CD4-positive, alpha-beta memory T cell (primary cell): Measurements from ENCODE around the gene STIMATE. TPM values are rescaled to one million over a fixed set of nuclear protein-coding genes. Genes with fewer than 3 reads are reported as not detected.

Experiments used
- CTCF ChIA-PET: fragments of 350-600 bp; sonication (Branson Sonifier 250); formaldehyde crosslinking; loops from one replicate; lab custom pipeline; 2021; ENCODE audit warnings: inconsistent platforms; ENCODE audit not compliant: partially characterized antibody; lab: Charles Lee
- POLR2A ChIA-PET: fragments of 350-600 bp; sonication (Branson Sonifier 250); formaldehyde crosslinking; loops from one replicate; lab custom pipeline; 2021; ENCODE audit not compliant: partially characterized antibody; lab: Charles Lee
- DNase-seq, 5 donors: peaks; one replicate each; pipeline versions ENCODE4 v3.0.0 to v3.0.0-alpha.2; 2020 to 2022; ENCODE audit warnings: mixed read lengths in 1 of 5
- H3K27ac ChIP-seq: one replicate; pipeline ENCODE4 v1.7.0; 2013; ENCODE audit warnings: low read depth, low read length
- H3K27me3 ChIP-seq: 2 replicates; pipeline ENCODE4 v1.7.0; 2013; ENCODE audit warnings: mild to moderate bottlenecking, low read length, moderate library complexity; ENCODE audit not compliant: insufficient read depth
- H3K36me3 ChIP-seq: 2 replicates; pipeline ENCODE4 v1.7.0; 2013; ENCODE audit warnings: mild to moderate bottlenecking, low read length, moderate library complexity; ENCODE audit not compliant: insufficient read depth
- H3K4me1 ChIP-seq: 2 replicates; pipeline ENCODE4 v1.7.0; 2013; ENCODE audit warnings: mild to moderate bottlenecking, low read length, moderate library complexity; ENCODE audit not compliant: insufficient read depth
- H3K4me3 ChIP-seq, 2 donors: one replicate each; pipeline ENCODE4 v1.7.0; 2013; ENCODE audit warnings: low read length in 2 of 2, mild to moderate bottlenecking in 1 of 2
- H3K9me3 ChIP-seq, 2 donors: one replicate each; pipeline ENCODE4 v1.7.0; 2013; ENCODE audit warnings: low read length in 2 of 2, control low read depth in 1 of 2; ENCODE audit not compliant: control insufficient read depth in 1 of 2
- H3K27ac Mint-ChIP-seq, 7 donors: one replicate each; pipeline ENCODE4 v1.8.0; 2020 to 2021; ENCODE audit warnings: mixed read lengths in 7 of 7, mild to moderate bottlenecking in 6 of 7, inconsistent platforms in 3 of 7, moderate library complexity in 3 of 7
- H3K27me3 Mint-ChIP-seq, 2 donors: one replicate each; pipeline ENCODE4 v1.8.0; 2020 to 2021; ENCODE audit warnings: mixed read lengths in 2 of 2
- H3K36me3 Mint-ChIP-seq, 2 donors: one replicate each; pipeline ENCODE4 v1.8.0; 2020 to 2021; ENCODE audit warnings: mixed read lengths in 2 of 2, inconsistent platforms in 1 of 2, mild to moderate bottlenecking in 1 of 2
- H3K4me1 Mint-ChIP-seq, 4 donors: one replicate each; pipeline ENCODE4 v1.8.0; 2020 to 2021; ENCODE audit warnings: mixed read lengths in 4 of 4, mild to moderate bottlenecking in 1 of 4
- H3K4me3 Mint-ChIP-seq, 8 donors: one replicate each; pipeline ENCODE4 v1.8.0; 2020 to 2021; ENCODE audit warnings: mixed read lengths in 8 of 8, mild to moderate bottlenecking in 7 of 8, moderate library complexity in 6 of 8, inconsistent platforms in 3 of 8
- H3K9me3 Mint-ChIP-seq, 8 donors: one replicate each; pipeline ENCODE4 v1.8.0; 2020 to 2021; ENCODE audit warnings: mixed read lengths in 8 of 8, mild to moderate bottlenecking in 5 of 8, inconsistent platforms in 3 of 8, moderate library complexity in 1 of 8
- intact Hi-C: fragments of 100-400 bp; cut with micrococcal nuclease; formaldehyde crosslinking; loops from one replicate; pipeline ENCODE4 v1.15.1; 2023
- polyA plus RNA-seq, 2 donors: library from polyadenylated mRNA; unstranded; fragments of 300-500 nt; fragmentation: Illumina TruSeq; gene quantifications; one replicate each; pipeline ENCODE4 v1.2.3, GENCODE V29; 2021
- total RNA-seq, 2 experiments: library from RNA; stranded (reverse); gene quantifications; one replicate each; pipeline ENCODE4 v1.2.3, GENCODE V29; 2021

Gene STIMATE
- total and polyA plus RNA-seq, 4 experiments from 2014 or later: 7.7 to 58.6 (median 32.0) TPM

GRCh38 chr3:52891615-52892081, 5.7 kb downstream of the STIMATE start:
- Histone ChIP-seq H3K27me3 (no peaks in the 10 kb centered on the region), H3K4me3 (no peak overlapping the region), H3K36me3 (no peaks in the 10 kb centered on the region), H3K27ac (peak overlapping the region; percentile 62), H3K9me3 (no peaks in the 10 kb centered on the region), H3K4me1 (peaks cover 61% of the 10 kb centered on the region)
- Mint-ChIP-seq H3K36me3 (peaks cover 9 to 21% of the 10 kb centered on the region in 2 donors), H3K4me1 (peaks cover 54 to 76% (median 63%) of the 10 kb centered on the region in 4 donors), H3K27me3 (no peaks in the 10 kb centered on the region), H3K27ac (peak overlapping the region; percentile 84 to 97 (median 89)), H3K9me3 (no peaks in the 10 kb centered on the region), H3K4me3 (peak overlapping the region in 6 of 8 donors; percentile 35 to 92 (median 67))
- intact Hi-C loops: loop anchor here (2.0 to 5.0 kb wide), 3 partner anchors 44 to 181 kb away; partner anchors contain the start of gene NEK4
- ChIA-PET POLR2A (interaction anchor here (0.7 to 4.3 kb wide), 2 partner anchors 22 to 154 kb away, joined by 3 to 25 read pairs; partner anchors contain the start of gene SFMBT1), CTCF (interaction anchor here (0.7 to 2.9 kb wide), 6 partner anchors 9 to 172 kb away, joined by 3 to 16 read pairs (median 4); no protein-coding TSS in a partner anchor)
- DNase-seq: no peak

GRCh38 chr3:52891164-52891563, 6.2 kb downstream of the STIMATE start:
- H3K36me3 ChIP-seq: no peaks in the 10 kb centered on the region
- H3K4me3 Mint-ChIP-seq: peak overlapping the region in 7 of 8 donors; percentile 19 to 88 (median 47)
- peak in 1 of 5 donors; percentile 50 for DNase-seq
- CTCF ChIA-PET: interaction anchor here (1.0 to 1.3 kb wide), 2 partner anchors 82 to 172 kb away, joined by 3 to 4 read pairs; no protein-coding TSS in a partner anchor
- H3K4me3 ChIP-seq: no peak overlapping the region
- H3K27me3 Mint-ChIP-seq: no peaks in the 10 kb centered on the region
- peaks cover 56% of the 10 kb centered on the region for H3K4me1 ChIP-seq
- H3K27ac Mint-ChIP-seq: peak overlapping the region in 6 of 7 donors; percentile 84 to 97 (median 88)
- H3K9me3 Mint-ChIP-seq: no peaks in the 10 kb centered on the region
- peaks cover 12 to 21% of the 10 kb centered on the region in 2 donors for H3K36me3 Mint-ChIP-seq
- no peaks in the 10 kb centered on the region for H3K27me3 ChIP-seq
- peak overlapping the region; percentile 62 for H3K27ac ChIP-seq
- intact Hi-C loops: loop anchor here (5.0 kb wide), 1 partner anchor 44 kb away; no protein-coding TSS in a partner anchor
- POLR2A ChIA-PET: no interaction called here
- H3K4me1 Mint-ChIP-seq: peaks cover 51 to 72% (median 60%) of the 10 kb centered on the region in 4 donors
- no peaks in the 10 kb centered on the region for H3K9me3 ChIP-seq

DNA sequence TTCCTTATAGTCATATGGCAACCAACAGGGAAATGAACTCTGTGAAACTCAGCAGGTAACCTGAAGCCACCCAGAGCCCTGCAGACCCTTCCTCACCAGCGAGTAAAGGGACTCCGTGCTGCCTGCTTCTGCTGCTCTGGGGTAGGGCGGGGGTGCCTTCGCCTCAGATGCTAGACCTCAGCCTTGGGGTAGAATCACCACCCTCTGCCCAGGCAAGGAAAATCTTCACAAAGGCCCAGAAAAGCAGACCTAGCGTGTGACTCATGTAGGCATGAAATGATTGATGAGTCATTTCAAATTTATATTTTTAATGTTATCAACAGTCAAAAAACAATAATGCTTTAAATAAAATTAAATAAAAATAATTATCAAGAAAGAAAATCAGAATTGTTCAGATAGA, 6.6 kb downstream of the STIMATE start:
- ChIA-PET CTCF (no interaction called here), POLR2A (no interaction called here)
- no peaks in the 10 kb centered on the region for H3K9me3 Mint-ChIP-seq
- no peaks in the 10 kb centered on the region for H3K27me3 ChIP-seq
- H3K36me3 Mint-ChIP-seq: peaks cover 15 to 22% of the 10 kb centered on the region in 2 donors
- intact Hi-C loops: loop anchor here (5.0 kb wide), 1 partner anchor 43 kb away; no protein-coding TSS in a partner anchor
- no peaks in the 10 kb centered on the region for H3K36me3 ChIP-seq
- H3K27ac ChIP-seq: no peak overlapping the region
- H3K4me1 ChIP-seq: peaks cover 51% of the 10 kb centered on the region
- peak overlapping the region in 4 of 7 donors; percentile 23 to 97 (median 86) for H3K27ac Mint-ChIP-seq
- DNase-seq: peak in 1 of 5 donors; percentile 66
- no peak overlapping the region for H3K4me3 ChIP-seq
- no peaks in the 10 kb centered on the region for H3K27me3 Mint-ChIP-seq
- H3K4me3 Mint-ChIP-seq: peak overlapping the region in 4 of 8 donors; percentile 19 to 88 (median 66)
- no peaks in the 10 kb centered on the region for H3K9me3 ChIP-seq
- peaks cover 47 to 67% (median 56%) of the 10 kb centered on the region in 4 donors for H3K4me1 Mint-ChIP-seq

DNA sequence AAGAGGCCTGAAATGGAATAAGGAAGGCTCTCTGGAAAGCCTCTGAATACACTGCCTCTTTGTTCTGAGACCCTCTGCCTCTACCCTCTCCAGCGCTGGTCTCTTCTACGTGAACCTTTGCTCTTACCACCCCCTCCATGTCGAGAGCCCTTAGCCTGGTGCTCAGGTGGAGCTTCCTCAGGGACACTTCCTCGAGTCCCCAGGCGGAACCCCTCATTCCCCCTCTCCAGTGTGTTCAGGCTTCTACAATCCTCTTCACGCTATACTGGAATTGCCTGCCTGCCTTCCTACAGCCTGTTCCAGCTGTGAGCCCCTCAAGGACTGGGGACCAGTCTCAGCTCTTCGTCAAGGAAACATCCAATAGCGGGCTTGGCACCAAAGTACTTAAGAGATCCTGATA, 7.4 kb downstream of the STIMATE start:
- H3K27ac Mint-ChIP-seq: peak overlapping the region in 1 of 7 donors; percentile 43
- POLR2A ChIA-PET: interaction anchor here (1.0 kb wide), 1 partner anchor 16 kb away, joined by 3 read pairs; no protein-coding TSS in a partner anchor
- peak overlapping the region in 1 of 8 donors; percentile 54 for H3K4me3 Mint-ChIP-seq
- no peaks in the 10 kb centered on the region for H3K9me3 ChIP-seq
- H3K36me3 Mint-ChIP-seq: peaks cover 24 to 29% of the 10 kb centered on the region in 2 donors
- H3K27me3 ChIP-seq: no peaks in the 10 kb centered on the region
- peaks cover 39 to 59% (median 47%) of the 10 kb centered on the region in 4 donors for H3K4me1 Mint-ChIP-seq
- no peak for DNase-seq
- peaks cover 4% of the 10 kb centered on the region for H3K36me3 ChIP-seq
- CTCF ChIA-PET: interaction anchor here (1.2 kb wide), 1 partner anchor 29 kb away, joined by 3 read pairs; no protein-coding TSS in a partner anchor
- H3K4me1 ChIP-seq: peaks cover 43% of the 10 kb centered on the region
- intact Hi-C loops: loop anchor here (5.0 kb wide), 1 partner anchor 43 kb away; no protein-coding TSS in a partner anchor
- no peak overlapping the region for H3K4me3 ChIP-seq
- H3K27ac ChIP-seq: no peak overlapping the region
- no peaks in the 10 kb centered on the region for H3K27me3 Mint-ChIP-seq
- no peaks in the 10 kb centered on the region for H3K9me3 Mint-ChIP-seq

DNA sequence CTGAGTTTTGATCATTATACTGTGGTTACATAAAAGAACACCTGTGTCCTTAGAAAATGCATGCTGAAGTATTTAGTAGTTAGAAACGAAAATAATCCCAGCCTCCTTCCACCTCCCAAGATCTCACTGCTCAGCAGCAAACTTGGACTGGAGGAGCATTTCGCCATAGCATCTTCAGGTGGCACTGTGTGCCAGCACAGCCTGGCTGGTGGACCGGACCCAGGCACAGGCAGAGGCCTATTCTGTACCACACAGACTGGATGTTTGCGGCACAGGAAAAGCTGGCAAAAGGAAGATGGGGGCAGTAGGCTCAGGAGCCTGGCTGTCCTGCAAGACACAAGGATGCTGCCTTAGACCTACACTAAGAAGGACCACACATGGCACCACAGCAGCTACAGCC, 10.2 kb downstream of the STIMATE start:
- intact Hi-C loops: no loop called here
- Mint-ChIP-seq H3K27ac (no peak overlapping the region), H3K36me3 (peaks cover 33 to 35% of the 10 kb centered on the region in 2 donors), H3K9me3 (no peaks in the 10 kb centered on the region), H3K4me1 (peaks cover 17 to 37% (median 25%) of the 10 kb centered on the region in 4 donors), H3K27me3 (no peaks in the 10 kb centered on the region), H3K4me3 (no peak overlapping the region)
- Histone ChIP-seq H3K9me3 (no peaks in the 10 kb centered on the region), H3K27ac (no peak overlapping the region), H3K4me3 (no peak overlapping the region), H3K4me1 (peaks cover 20% of the 10 kb centered on the region), H3K27me3 (no peaks in the 10 kb centered on the region), H3K36me3 (peaks cover 4% of the 10 kb centered on the region)
- ChIA-PET CTCF (interaction anchor here (0.8 kb wide), 1 partner anchor 160 kb away, joined by 3 read pairs; no protein-coding TSS in a partner anchor), POLR2A (no interaction called here)
- no peak for DNase-seq

DNA sequence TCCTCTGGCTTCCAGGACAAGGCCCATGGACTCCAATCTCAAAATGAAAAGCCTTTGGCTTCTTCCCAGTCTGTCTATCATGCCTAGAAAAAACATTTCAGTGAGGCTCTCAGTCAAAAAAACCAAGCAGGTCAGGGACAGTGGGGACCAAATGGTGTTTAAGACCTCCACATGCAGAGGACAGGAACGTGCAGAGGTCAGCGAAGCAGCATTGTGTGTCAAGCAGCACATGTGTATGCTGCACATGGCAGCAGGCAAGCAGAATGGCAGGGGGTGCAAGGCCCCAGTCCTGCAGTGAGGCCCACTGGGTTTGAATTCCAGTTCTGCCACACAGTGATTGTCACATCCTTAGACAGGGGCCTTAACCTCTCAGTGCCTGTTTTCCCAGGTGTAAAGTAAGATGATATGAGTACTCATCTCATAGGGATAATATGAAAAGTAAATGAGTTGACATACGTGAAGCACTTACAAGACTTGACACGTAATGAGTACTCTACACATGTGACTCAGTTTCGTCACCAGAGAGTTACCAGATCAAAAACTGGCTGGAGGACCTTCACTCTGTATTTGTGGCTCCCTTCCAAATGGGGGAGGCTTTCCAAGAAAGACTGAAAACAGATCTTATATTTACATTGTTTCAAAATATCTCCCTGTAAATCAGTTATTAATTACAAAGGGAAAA, 11.2 kb downstream of the STIMATE start:
- intact Hi-C loops: no loop called here
- no peak overlapping the region for H3K27ac ChIP-seq
- peaks cover 10% of the 10 kb centered on the region for H3K4me1 ChIP-seq
- H3K36me3 Mint-ChIP-seq: peaks cover 37 to 40% of the 10 kb centered on the region in 2 donors
- peak overlapping the region in 2 of 7 donors; percentile 21 to 23 for H3K27ac Mint-ChIP-seq
- DNase-seq: no peak
- no peak overlapping the region for H3K4me3 Mint-ChIP-seq
- H3K27me3 ChIP-seq: no peaks in the 10 kb centered on the region
- H3K27me3 Mint-ChIP-seq: no peaks in the 10 kb centered on the region
- H3K9me3 ChIP-seq: no peaks in the 10 kb centered on the region
- CTCF ChIA-PET: no interaction called here
- H3K4me1 Mint-ChIP-seq: peaks cover 10 to 27% (median 19%) of the 10 kb centered on the region in 4 donors
- no peaks in the 10 kb centered on the region for H3K9me3 Mint-ChIP-seq
- POLR2A ChIA-PET: no interaction called here
- H3K4me3 ChIP-seq: no peak overlapping the region
- H3K36me3 ChIP-seq: peaks cover 4% of the 10 kb centered on the region

DNA sequence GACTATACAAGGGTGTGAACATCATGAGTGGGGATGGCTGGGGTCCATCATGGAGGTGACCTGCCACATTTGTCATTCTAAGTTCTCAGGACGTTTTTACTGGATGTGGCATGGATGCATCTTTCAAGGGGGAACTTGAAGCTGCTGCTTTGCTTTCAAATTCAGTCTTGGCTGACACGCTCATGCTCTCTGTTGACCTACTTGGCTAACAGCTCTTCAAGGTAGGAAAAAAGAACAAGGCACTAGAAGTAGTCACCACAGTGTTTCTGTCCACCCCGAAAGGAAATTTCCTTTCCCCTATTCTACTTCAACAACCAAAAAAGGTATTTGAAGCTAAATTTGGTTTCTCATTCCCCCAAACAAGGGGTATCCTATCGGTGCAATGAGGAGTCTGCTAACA, 15.0 kb downstream of the STIMATE start:
- intact Hi-C loops: no loop called here
- H3K36me3 ChIP-seq: peaks cover 11% of the 10 kb centered on the region
- Mint-ChIP-seq H3K4me3 (no peak overlapping the region), H3K27me3 (no peaks in the 10 kb centered on the region), H3K27ac (peak overlapping the region in 2 of 7 donors; percentile 26 to 60), H3K4me1 (peaks cover 8 to 25% (median 13%) of the 10 kb centered on the region in 4 donors), H3K36me3 (peaks cover 45 to 46% of the 10 kb centered on the region in 2 donors), H3K9me3 (no peaks in the 10 kb centered on the region)
- H3K27me3 ChIP-seq: no peaks in the 10 kb centered on the region
- DNase-seq: no peak
- CTCF ChIA-PET: interaction anchor here (2.1 kb wide), 1 partner anchor 10 kb away, joined by 10 read pairs; no protein-coding TSS in a partner anchor
- H3K4me3 ChIP-seq: no peak overlapping the region
- H3K9me3 ChIP-seq: no peaks in the 10 kb centered on the region
- peaks cover 4% of the 10 kb centered on the region for H3K4me1 ChIP-seq
- POLR2A ChIA-PET: no interaction called here
- no peak overlapping the region for H3K27ac ChIP-seq
